OCI-LY1 (cell line): ENCODE results near the gene C1orf35.

Experiments used
- H2AFZ ChIP-seq: fragments of 200-600 bp; sonication (generic), shearing (Covaris generic); 2 replicates; pipeline ENCODE4 v1.6.0; 2014; ENCODE audit warnings: antibody characterized with exemption, mild to moderate bottlenecking, low read length
- H3F3A ChIP-seq: fragments of 200-600 bp; sonication (generic), shearing (Covaris generic); 2 replicates; pipeline ENCODE4 v1.6.0; 2014; ENCODE audit warnings: mild to moderate bottlenecking, antibody characterized with exemption, low read length, moderate library complexity; ENCODE audit not compliant: insufficient read depth
- H3K27ac ChIP-seq: fragments of 200-600 bp; sonication (generic); 2 replicates; pipeline ENCODE4 v1.5.1; 2014; ENCODE audit warnings: low read length, mixed run types, mild to moderate bottlenecking, low read depth; ENCODE audit not compliant: poor library complexity, severe bottlenecking
- H3K27me3 ChIP-seq: fragments of 200-600 bp; sonication (generic); 2 replicates; pipeline ENCODE4 v1.6.0; 2014; ENCODE audit warnings: antibody characterized with exemption, mild to moderate bottlenecking, low read length, moderate library complexity; ENCODE audit not compliant: insufficient read depth
- H3K36me3 ChIP-seq: fragments of 200-600 bp; sonication (generic); 2 replicates; pipeline ENCODE4 v1.6.1; 2014; ENCODE audit warnings: mild to moderate bottlenecking, antibody characterized with exemption, low read length, moderate library complexity, mixed read lengths; ENCODE audit not compliant: insufficient read depth
- H3K4me1 ChIP-seq: fragments of 200-600 bp; sonication (generic); 2 replicates; pipeline ENCODE4 v1.5.1; 2014; ENCODE audit warnings: mild to moderate bottlenecking, low read length, moderate library complexity; ENCODE audit not compliant: insufficient read depth, severe bottlenecking
- H3K4me2 ChIP-seq: fragments of 200-600 bp; sonication (generic), shearing (Covaris generic); 2 replicates; pipeline ENCODE4 v1.6.1; 2014; ENCODE audit warnings: low read length
- H3K4me3 ChIP-seq: fragments of 200-600 bp; sonication (generic); 2 replicates; pipeline ENCODE4 v1.5.1; 2014; ENCODE audit warnings: low read length, low read depth, mild to moderate bottlenecking, mixed read lengths; ENCODE audit not compliant: poor library complexity, severe bottlenecking
- H3K79me2 ChIP-seq: fragments of 200-600 bp; shearing (Covaris generic); 2 replicates; pipeline ENCODE4 v1.6.1; 2016; ENCODE audit warnings: mixed run types, low read length, mixed read lengths; ENCODE audit not compliant: insufficient read depth
- H3K9ac ChIP-seq: fragments of 200-600 bp; sonication (generic), shearing (Covaris generic); 2 replicates; pipeline ENCODE4 v1.6.1; 2014; ENCODE audit warnings: mild to moderate bottlenecking, low read length, mixed read lengths
- H3K9me2 ChIP-seq: fragments of 200-600 bp; sonication (generic), shearing (Covaris generic); 2 replicates; pipeline ENCODE4 v1.6.1; 2014; ENCODE audit warnings: low read depth, mild to moderate bottlenecking, low read length, mixed read lengths
- H3K9me3 ChIP-seq: fragments of 200-600 bp; shearing (Covaris generic); 2 replicates; pipeline ENCODE4 v1.6.1; 2014; ENCODE audit warnings: low read length, mixed read lengths
- H4K20me1 ChIP-seq: fragments of 200-600 bp; sonication (generic), shearing (Covaris generic); 2 replicates; pipeline ENCODE4 v1.6.0; 2016; ENCODE audit warnings: mild to moderate bottlenecking, low read length; ENCODE audit not compliant: insufficient read depth
- CTCF ChIP-seq: fragments of 200-600 bp; sonication (generic), shearing (Covaris generic); IDR thresholded peaks from 2 replicates; pipeline ENCODE4 v1.5.1; 2017; ENCODE audit warnings: mild to moderate bottlenecking, antibody characterized with exemption, low read length, moderate library complexity, mixed read lengths
- EZH2 ChIP-seq: fragments of 200-600 bp; sonication (generic), shearing (Covaris generic); IDR thresholded peaks from 2 replicates; pipeline ENCODE4 v1.8.0; 2017; ENCODE audit warnings: borderline replicate concordance, mixed run types, mild to moderate bottlenecking, antibody characterized with exemption, low read length, moderate library complexity, mixed read lengths

C1orf35 gene

GRCh38 chr1:228145463-228146416 lies 42.6 kb upstream of the C1orf35 start:
- Histone ChIP-seq H3K27ac (no peak overlapping the region), H3K9me2 (no peaks in the 10 kb centered on the region), H3K79me2 (peaks cover 25% of the 10 kb centered on the region; the same call in 1 of the 2 replicates), H2AFZ (no peak overlapping the region), H3K9ac (no peak overlapping the region), H3K4me3 (no peak overlapping the region), H3K4me2 (no peak overlapping the region), H3F3A (no peaks in the 10 kb centered on the region), H3K4me1 (peaks cover 40% of the 10 kb centered on the region), H3K9me3 (no peaks in the 10 kb centered on the region), H4K20me1 (no peaks in the 10 kb centered on the region), H3K36me3 (peaks cover 14% of the 10 kb centered on the region; the same call in 1 of the 2 replicates), H3K27me3 (no peaks in the 10 kb centered on the region)
- TF ChIP-seq EZH2 (no peak), CTCF (no peak)

- Histone ChIP-seq H3K79me2 (peaks cover 27% of the 10 kb centered on the region; the same call in 1 of the 2 replicates), H3K9me3 (no peaks in the 10 kb centered on the region), H4K20me1 (no peaks in the 10 kb centered on the region), H3K4me2 (no peak overlapping the region), H3K9ac (no peak overlapping the region), H3K4me3 (no peak overlapping the region), H3F3A (no peaks in the 10 kb centered on the region), H3K4me1 (peaks cover 40% of the 10 kb centered on the region), H3K9me2 (no peaks in the 10 kb centered on the region), H3K36me3 (peaks cover 14% of the 10 kb centered on the region; the same call in 1 of the 2 replicates), H3K27ac (no peak overlapping the region), H2AFZ (no peak overlapping the region), H3K27me3 (no peaks in the 10 kb centered on the region)
- TF ChIP-seq CTCF, result no peak
- no peak for TF ChIP-seq EZH2
These were observed 41.8 kb upstream of the C1orf35 start for GRCh38 chr1:228144993-228145343.

- peaks cover 14% of the 10 kb centered on the region; the same call in 1 of the 2 replicates for H3K36me3 ChIP-seq
- H2AFZ ChIP-seq, result no peak overlapping the region
- H3K27me3 ChIP-seq, result no peaks in the 10 kb centered on the region
- TF ChIP-seq EZH2, result no peak
- peaks cover 27% of the 10 kb centered on the region; the same call in 1 of the 2 replicates for H3K79me2 ChIP-seq
- H3F3A ChIP-seq, result no peaks in the 10 kb centered on the region
- no peak overlapping the region for H3K4me3 ChIP-seq
- H3K9me2 ChIP-seq, result no peaks in the 10 kb centered on the region
- H3K9me3 ChIP-seq, result no peaks in the 10 kb centered on the region
- H4K20me1 ChIP-seq, result no peaks in the 10 kb centered on the region
- no peak overlapping the region for H3K4me2 ChIP-seq
- peaks cover 42% of the 10 kb centered on the region for H3K4me1 ChIP-seq
- H3K27ac ChIP-seq, result no peak overlapping the region
- no peak overlapping the region for H3K9ac ChIP-seq
These were observed 41.3 kb upstream of the C1orf35 start for GRCh38 chr1:228144193-228144992.
